Colonic mucosa (tissue), 4 donors: ENCODE measurements around the gene PALM3. TPM values are rescaled to one million over a fixed set of nuclear protein-coding genes. Genes with fewer than 3 reads are reported as not detected.

ENCODE experiments used
- DNase-seq: peaks from one replicate; pipeline ENCODE4 v3.0.0-alpha.2; 2020
- H3K27ac ChIP-seq: fragments of 200-600 bp; one replicate; pipeline ENCODE4 v1.8.0; 2021
- H3K27me3 ChIP-seq: fragments of 200-600 bp; one replicate; pipeline ENCODE4 v1.8.0; 2021
- H3K36me3 ChIP-seq: fragments of 200-600 bp; one replicate; pipeline ENCODE4 v1.8.0; 2021
- H3K4me1 ChIP-seq: fragments of 200-600 bp; one replicate; pipeline ENCODE4 v1.8.0; 2021; ENCODE audit warnings: mild to moderate bottlenecking
- H3K4me3 ChIP-seq: fragments of 200-600 bp; one replicate; pipeline ENCODE4 v1.8.0; 2021
- H3K9ac ChIP-seq, 2 donors: one replicate each; pipeline ENCODE4 v1.7.0; 2013; ENCODE audit warnings: control low read depth in 2 of 2, low read depth in 2 of 2, low read length in 2 of 2
- H3K9me3 ChIP-seq: fragments of 200-600 bp; one replicate; pipeline ENCODE4 v1.8.0; 2021
- intact Hi-C: fragments of 100-400 bp; cut with DNase I; formaldehyde crosslinking; loops from one replicate; pipeline ENCODE4 v1.14.1; 2022
- total RNA-seq, 2 donors: library from RNA; stranded (reverse); fragmentation: NEBNext Ultra II Directional in 1 of 2; extraction: Animal tissue kit (Norgen Biotek cat#: 25700) in 1 of 2; gene quantifications; one replicate each; pipeline ENCODE4 v1.2.1, GENCODE V29; 2021
- TF ChIP-seq, protein P1 (sequence below): fragments of 200-600 bp; IDR thresholded peaks from one replicate; pipeline ENCODE4 v1.8.0; 2022; ENCODE audit warnings: antibody characterized with exemption, mild to moderate bottlenecking
- donor health status: healthy.
- donor health status: DM: no; HTN: no; CAD: no.
- donor health status: DM: no; HTN: no; CAD: no.

Gene PALM3, protein sequence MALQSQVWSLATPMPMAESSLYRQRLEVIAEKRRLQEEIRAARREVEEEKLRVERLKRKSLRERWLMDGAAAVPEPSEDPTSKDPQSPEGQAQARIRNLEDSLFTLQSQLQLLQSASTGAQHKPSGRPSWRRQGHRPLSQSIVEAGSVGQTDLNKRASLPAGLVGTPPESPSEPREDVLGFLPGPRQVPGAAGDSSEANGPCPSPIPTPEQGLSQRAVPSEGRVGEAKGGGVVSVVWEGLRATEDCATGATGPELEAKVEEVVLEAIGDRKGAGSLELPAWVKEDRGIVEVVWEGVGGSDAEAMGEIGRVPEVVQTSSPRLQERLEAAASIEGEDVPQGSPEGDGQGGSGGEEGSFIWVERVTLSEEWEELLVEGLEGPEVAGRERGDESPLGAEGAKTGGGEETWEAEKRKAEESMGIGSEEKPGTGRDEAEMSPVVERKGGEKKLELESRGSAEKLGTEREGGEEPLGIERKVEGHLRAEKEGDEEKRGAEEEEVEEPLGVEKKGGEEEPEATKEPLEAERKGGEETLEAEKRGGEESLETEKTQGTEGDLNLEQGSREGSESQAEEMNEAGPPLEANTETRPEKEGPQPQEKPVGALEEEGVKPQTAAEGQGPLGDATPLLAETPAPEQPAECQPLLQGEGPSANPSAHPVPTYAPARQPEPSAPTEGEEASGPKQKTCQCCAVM
- 1 to 10 TPM in 1 of 2 donors, under 1 TPM in 1; 0.37 to 1.6 TPM for total RNA-seq

DNA sequence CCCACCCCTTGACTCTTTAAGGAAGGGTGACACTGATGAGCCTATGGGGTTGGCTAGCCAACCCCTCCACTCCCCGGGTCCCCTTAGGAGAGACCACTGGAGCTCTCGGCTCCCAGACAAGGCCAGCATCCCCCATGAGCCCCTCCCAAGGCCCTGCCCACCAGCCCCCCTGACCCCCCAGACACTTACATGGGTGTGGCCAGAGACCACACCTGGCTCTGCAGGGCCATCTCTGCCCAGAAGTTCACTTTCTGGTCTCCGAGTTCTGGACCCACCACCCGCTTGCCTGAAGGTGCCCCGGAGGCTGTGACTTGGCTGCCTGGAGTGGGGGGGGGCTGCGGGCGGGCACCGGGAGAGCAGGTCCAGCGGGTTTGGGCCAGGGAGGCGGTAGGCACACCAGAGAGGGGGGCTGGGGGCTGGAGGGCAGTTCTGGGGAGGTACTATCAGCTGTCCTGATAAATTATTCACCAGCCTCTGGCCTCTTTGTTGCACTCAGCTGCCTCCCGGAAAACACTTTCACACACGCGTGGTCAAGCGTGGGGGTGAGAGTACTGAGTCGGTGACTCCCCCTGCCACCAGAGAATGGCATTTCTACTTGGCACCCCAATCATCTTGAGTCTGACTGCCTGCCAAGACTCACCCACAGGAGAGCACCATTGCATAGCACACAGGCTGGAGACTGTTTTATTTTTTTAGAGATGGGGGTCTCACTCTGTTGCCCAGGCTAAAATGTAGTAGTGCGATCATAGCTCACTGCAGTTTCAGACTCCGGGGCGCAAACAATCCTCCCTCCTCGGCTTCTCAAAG, at the start of gene PALM3:
Gene PALM3, minus strand, starts transcription at position 326 of the 807 bp plus-strand sequence. Its CDS starts 96 bp downstream, at position 230.
- H3K27ac ChIP-seq, result no peak within 1 kb of the TSS
- TF ChIP-seq, protein P1, sequence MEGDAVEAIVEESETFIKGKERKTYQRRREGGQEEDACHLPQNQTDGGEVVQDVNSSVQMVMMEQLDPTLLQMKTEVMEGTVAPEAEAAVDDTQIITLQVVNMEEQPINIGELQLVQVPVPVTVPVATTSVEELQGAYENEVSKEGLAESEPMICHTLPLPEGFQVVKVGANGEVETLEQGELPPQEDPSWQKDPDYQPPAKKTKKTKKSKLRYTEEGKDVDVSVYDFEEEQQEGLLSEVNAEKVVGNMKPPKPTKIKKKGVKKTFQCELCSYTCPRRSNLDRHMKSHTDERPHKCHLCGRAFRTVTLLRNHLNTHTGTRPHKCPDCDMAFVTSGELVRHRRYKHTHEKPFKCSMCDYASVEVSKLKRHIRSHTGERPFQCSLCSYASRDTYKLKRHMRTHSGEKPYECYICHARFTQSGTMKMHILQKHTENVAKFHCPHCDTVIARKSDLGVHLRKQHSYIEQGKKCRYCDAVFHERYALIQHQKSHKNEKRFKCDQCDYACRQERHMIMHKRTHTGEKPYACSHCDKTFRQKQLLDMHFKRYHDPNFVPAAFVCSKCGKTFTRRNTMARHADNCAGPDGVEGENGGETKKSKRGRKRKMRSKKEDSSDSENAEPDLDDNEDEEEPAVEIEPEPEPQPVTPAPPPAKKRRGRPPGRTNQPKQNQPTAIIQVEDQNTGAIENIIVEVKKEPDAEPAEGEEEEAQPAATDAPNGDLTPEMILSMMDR, result no peak
- no peaks in the 10 kb centered on the region for H3K36me3 ChIP-seq
- no peak within 1 kb of the TSS for H3K4me3 ChIP-seq
- H3K4me1 ChIP-seq, result peaks cover 3% of the 10 kb centered on the region
- H3K9ac ChIP-seq, result no peak within 1 kb of the TSS
- H3K27me3 ChIP-seq, result peaks cover 4% of the 10 kb centered on the region
- no peak for DNase-seq
- H3K9me3 ChIP-seq, result no peaks in the 10 kb centered on the region
- intact Hi-C loops, result no loop called here

DNA sequence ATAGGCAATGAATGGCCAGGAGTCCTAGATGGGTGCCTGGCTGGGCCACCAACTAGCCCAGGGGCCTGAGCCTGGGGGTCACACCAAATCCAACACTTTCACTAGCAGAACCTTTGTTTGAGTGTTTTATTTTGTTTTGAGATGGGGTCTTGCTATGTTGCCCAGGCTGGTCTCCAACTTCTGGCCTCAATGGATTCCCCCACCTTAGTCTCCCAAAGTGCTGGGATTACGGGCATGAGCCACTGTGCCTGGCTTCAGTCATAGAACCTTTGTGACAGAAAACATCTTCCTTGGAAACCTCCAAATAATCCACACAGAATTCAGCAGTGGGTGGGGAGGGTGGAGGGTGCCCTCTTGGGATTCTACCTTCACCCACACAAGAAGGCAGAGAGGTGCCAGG, 49.6 kb upstream of the PALM3 start:
- H3K27me3 ChIP-seq, result no peaks in the 10 kb centered on the region
- no peak overlapping the region for H3K4me3 ChIP-seq
- TF ChIP-seq, protein P1, result no peak
- H3K27ac ChIP-seq, result no peak overlapping the region
- H3K9me3 ChIP-seq, result no peaks in the 10 kb centered on the region
- no peaks in the 10 kb centered on the region for H3K36me3 ChIP-seq
- intact Hi-C loops, result no loop called here
- H3K4me1 ChIP-seq, result peaks cover 6% of the 10 kb centered on the region
- no peak for DNase-seq
- no peak overlapping the region for H3K9ac ChIP-seq

DNA sequence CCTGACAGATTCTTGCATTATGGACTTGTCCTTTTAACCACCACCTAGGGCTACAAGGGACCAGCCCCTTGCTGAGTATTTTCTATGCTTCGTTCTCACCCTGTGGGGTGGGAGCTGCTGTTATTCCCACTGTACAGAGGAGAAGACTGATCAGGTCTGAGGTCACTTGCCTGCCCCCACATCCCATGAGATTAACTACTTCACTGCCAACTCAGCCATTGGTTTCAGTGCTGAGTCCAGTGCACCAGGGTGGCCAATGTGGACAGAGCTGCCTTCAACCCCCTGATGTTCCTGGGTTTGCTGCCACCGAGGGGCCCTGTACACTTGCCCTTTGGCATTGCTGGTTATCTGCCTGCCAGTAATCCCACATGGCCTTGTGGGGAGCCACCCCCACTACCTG, 48.8 kb upstream of the PALM3 start:
- intact Hi-C loops, result no loop called here
- no peak for DNase-seq

DNA sequence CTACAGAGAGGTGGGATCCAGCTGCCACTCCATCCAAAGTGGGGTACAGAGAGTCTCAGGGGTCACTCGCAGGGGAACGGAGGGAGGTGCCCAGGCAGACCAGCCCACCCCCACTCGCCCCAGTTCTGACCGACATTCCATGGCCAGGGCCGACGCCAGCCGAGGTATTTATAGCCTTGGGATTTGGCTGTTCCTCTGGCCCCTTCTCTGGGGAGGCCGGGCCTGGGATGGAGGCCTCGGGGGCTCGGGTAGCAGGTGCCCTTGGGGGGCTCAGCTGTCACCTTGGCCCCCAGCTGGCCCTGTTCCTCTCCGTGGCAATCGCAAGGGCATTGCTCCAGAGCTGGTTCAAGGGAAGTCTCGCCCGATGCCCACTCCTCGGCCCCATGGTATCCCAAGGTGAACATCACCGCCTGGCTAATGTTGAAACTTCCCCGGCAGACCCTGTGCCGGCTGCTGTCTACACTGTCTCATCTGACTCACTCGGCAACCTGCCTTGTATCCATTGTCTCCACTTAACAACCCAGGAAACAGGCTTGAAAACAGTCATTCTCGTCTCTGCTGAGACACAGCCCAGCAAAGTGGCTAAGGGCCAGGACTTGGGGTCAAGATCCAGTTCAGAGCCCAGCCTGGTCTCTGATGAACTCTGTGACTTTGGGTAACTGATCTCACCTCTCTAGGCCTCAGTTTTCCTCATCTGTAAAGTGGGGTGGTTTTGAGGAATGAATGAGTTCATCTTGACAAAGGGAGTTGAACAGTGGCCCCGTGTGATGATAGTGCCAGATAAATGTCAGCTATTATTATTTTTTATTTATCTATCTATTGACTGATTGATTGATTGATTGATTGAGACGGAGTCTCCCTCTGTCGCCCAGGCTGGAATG, 45.9 kb upstream of the PALM3 start:
- H3K27me3 ChIP-seq, result no peaks in the 10 kb centered on the region
- H3K27ac ChIP-seq, result no peak overlapping the region
- peak overlapping the region in 1 of 2 donors; percentile 12 for H3K9ac ChIP-seq
- TF ChIP-seq, protein P1, result no peak
- no peaks in the 10 kb centered on the region for H3K4me1 ChIP-seq
- no peak for DNase-seq
- H3K9me3 ChIP-seq, result no peaks in the 10 kb centered on the region
- intact Hi-C loops, result no loop called here
- H3K4me3 ChIP-seq, result no peak overlapping the region
- no peaks in the 10 kb centered on the region for H3K36me3 ChIP-seq

More for the DNA sequence above, 48.8 kb upstream of the PALM3 start:
- H3K27ac ChIP-seq, result no peak overlapping the region
- TF ChIP-seq, protein P1, result no peak
- no peak overlapping the region for H3K9ac ChIP-seq
- H3K27me3 ChIP-seq, result no peaks in the 10 kb centered on the region
- no peaks in the 10 kb centered on the region for H3K36me3 ChIP-seq
- no peaks in the 10 kb centered on the region for H3K4me1 ChIP-seq
- no peaks in the 10 kb centered on the region for H3K9me3 ChIP-seq
- H3K4me3 ChIP-seq, result no peak overlapping the region
